ENCODE data around the gene ST7. TPM values are rescaled to one million over a fixed set of nuclear protein-coding genes. Genes with fewer than 3 reads are reported as not detected.

ST7 gene
- total and polyA plus RNA-seq, 2 of the 8 experiments (the other 6 are each of a cell fraction or from before 2014, with no cell fraction given): 16.3 to 18.0 TPM

- Histone ChIP-seq H4K8ac (ENCODE audit: extremely low read depth, insufficient read depth, low read length) (no peak overlapping the region), H3K27ac (ENCODE audit: low read depth, low read length) (no peak overlapping the region), H3K4ac (replicated peaks; ENCODE audit: insufficient read length, low read depth, low read length) (no peak overlapping the region), H3K4me1 (replicated peaks in 1 of 4; ENCODE audit: control insufficient read depth in 3 of 4, insufficient read depth in 4 of 4, low read length in 3 of 4) (no peaks in the 10 kb centered on the region), H3K9me3 (ENCODE audit: insufficient read depth in 2 of 2, low read depth in 1 of 2, low read length in 1 of 2) (no peaks in the 10 kb centered on the region; a peak in 1 of 4 replicates), H2AFZ (ENCODE audit: low read length) (no peak overlapping the region), H3K18ac (ENCODE audit: extremely low read depth, low read length) (no peak overlapping the region), H2AK5ac (ENCODE audit: low read depth, low read length) (no peak overlapping the region), H2BK5ac (ENCODE audit: low read depth, low read length) (no peak overlapping the region), H4K91ac (replicated peaks; ENCODE audit: insufficient read length, low read length) (no peak overlapping the region), H3K27me3 (replicated peaks in 1 of 4; ENCODE audit: control insufficient read depth in 3 of 4, extremely low read depth in 1 of 4, insufficient read depth in 3 of 4, low read length in 3 of 4) (no peaks in the 10 kb centered on the region), H3K4me2 (ENCODE audit: insufficient read depth in 1 of 2, low read depth in 2 of 2, low read length in 2 of 2) (no peak overlapping the region), H3K79me2 (ENCODE audit: control insufficient read depth in 1 of 2, insufficient read depth in 2 of 2, low read length in 2 of 2) (no peaks in the 10 kb centered on the region), H3K79me1 (ENCODE audit: low read depth, low read length) (no peaks in the 10 kb centered on the region), H4K20me1 (replicated peaks in 1 of 2; ENCODE audit: control insufficient read depth in 1 of 2, insufficient read depth in 2 of 2, low read length in 2 of 2) (no peaks in the 10 kb centered on the region), H2BK120ac (replicated peaks; ENCODE audit: low read depth, low read length) (no peak overlapping the region), H4K5ac (ENCODE audit: insufficient read length, low read depth, low read length) (no peak overlapping the region), H3K56ac (replicated peaks; ENCODE audit: insufficient read length, low read depth, low read length) (no peak overlapping the region), H3K4me3 (ENCODE audit: extremely low read depth in 1 of 4, insufficient read depth in 2 of 4, low read depth in 3 of 4, low read length in 4 of 4) (no peak overlapping the region), H3K36me3 (ENCODE audit: control insufficient read depth in 2 of 4, insufficient read depth in 4 of 4, low read length in 3 of 4) (no peaks in the 10 kb centered on the region), H3K23me2 (ENCODE audit: low read depth, low read length) (no peaks in the 10 kb centered on the region), H2BK20ac (ENCODE audit: low read length) (no peak overlapping the region), H3K14ac (ENCODE audit: insufficient read length) (no peak overlapping the region), H2BK12ac (ENCODE audit: low read depth, low read length) (no peak overlapping the region), H3K23ac (ENCODE audit: insufficient read length) (no peak overlapping the region), H3K9ac (replicated peaks in 1 of 4; ENCODE audit: extremely low read depth in 1 of 4, low read depth in 3 of 4, low read length in 3 of 4) (no peak overlapping the region), H2BK15ac (ENCODE audit: low read length) (no peak overlapping the region)
- ChIA-PET CTCF (ENCODE audit: partially characterized antibody) (interaction anchor here (0.7 kb wide), 1 partner anchor 477 kb away, joined by 3 read pairs; no protein-coding TSS in a partner anchor), POLR2A (ENCODE audit: partially characterized antibody) (no interaction called here)
- TF ChIP-seq, protein P1, sequence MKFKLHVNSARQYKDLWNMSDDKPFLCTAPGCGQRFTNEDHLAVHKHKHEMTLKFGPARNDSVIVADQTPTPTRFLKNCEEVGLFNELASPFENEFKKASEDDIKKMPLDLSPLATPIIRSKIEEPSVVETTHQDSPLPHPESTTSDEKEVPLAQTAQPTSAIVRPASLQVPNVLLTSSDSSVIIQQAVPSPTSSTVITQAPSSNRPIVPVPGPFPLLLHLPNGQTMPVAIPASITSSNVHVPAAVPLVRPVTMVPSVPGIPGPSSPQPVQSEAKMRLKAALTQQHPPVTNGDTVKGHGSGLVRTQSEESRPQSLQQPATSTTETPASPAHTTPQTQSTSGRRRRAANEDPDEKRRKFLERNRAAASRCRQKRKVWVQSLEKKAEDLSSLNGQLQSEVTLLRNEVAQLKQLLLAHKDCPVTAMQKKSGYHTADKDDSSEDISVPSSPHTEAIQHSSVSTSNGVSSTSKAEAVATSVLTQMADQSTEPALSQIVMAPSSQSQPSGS (IDR thresholded peaks at IDR 0.05; ENCODE audit: low read length): no peak
- no peak for TF ChIP-seq RBBP5 (IDR thresholded peaks at IDR 0.05; ENCODE audit: borderline replicate concordance, low read depth, low read length)
- no peak for TF ChIP-seq EZH2 (IDR thresholded peaks at IDR 0.05; ENCODE audit: low read depth, low read length, severe bottlenecking)
- no peak for TF ChIP-seq POLR2AphosphoS5 (IDR thresholded peaks at IDR 0.05; ENCODE audit: low read depth, low read length)
- no peak for TF ChIP-seq SRF (IDR thresholded peaks at IDR 0.05; ENCODE audit: low read depth, low read length)
- no peak for TF ChIP-seq RXRA (IDR thresholded peaks at IDR 0.05; ENCODE audit: insufficient read depth, low read depth, low read length)
- TF ChIP-seq TBP (IDR thresholded peaks at IDR 0.05; ENCODE audit: low read depth, low read length): no peak
- TF ChIP-seq HDAC6 (IDR thresholded peaks at IDR 0.05; ENCODE audit: low read depth, low read length): no peak
- no peak for TF ChIP-seq JUN (IDR thresholded peaks at IDR 0.05; ENCODE audit: low read depth, low read length)
- no peak for TF ChIP-seq SP1 (IDR thresholded peaks at IDR 0.05; ENCODE audit: low read depth, low read length)
- no peak for TF ChIP-seq KDM1A (IDR thresholded peaks at IDR 0.05; ENCODE audit: borderline replicate concordance, low read length)
- WGBS, 2 experiments (ENCODE audit: extremely low coverage in 1 of 2, insufficient coverage in 1 of 2, insufficient read length in 1 of 2, insufficient replicate concordance in 2 of 2, low coverage in 1 of 2, low lambda C conversion rate in 2 of 2, missing lambda C conversion rate in 1 of 2): 87% methylated on average over 4 of the region's 4 CpGs; no CpG with 5 or more reads in 1 of the 2 experiments
- no peak for DNase-seq (ENCODE audit: low read depth in 1 of 2, low spot score in 2 of 2)
- no peak for FAIRE-seq
These were observed 277.2 kb downstream of the ST7 start for GRCh38 chr7:117230276-117231046.

All from H1 (cell line).